ENCODE measurements around the gene SMAP1.

The SMAP1 gene

DNA sequence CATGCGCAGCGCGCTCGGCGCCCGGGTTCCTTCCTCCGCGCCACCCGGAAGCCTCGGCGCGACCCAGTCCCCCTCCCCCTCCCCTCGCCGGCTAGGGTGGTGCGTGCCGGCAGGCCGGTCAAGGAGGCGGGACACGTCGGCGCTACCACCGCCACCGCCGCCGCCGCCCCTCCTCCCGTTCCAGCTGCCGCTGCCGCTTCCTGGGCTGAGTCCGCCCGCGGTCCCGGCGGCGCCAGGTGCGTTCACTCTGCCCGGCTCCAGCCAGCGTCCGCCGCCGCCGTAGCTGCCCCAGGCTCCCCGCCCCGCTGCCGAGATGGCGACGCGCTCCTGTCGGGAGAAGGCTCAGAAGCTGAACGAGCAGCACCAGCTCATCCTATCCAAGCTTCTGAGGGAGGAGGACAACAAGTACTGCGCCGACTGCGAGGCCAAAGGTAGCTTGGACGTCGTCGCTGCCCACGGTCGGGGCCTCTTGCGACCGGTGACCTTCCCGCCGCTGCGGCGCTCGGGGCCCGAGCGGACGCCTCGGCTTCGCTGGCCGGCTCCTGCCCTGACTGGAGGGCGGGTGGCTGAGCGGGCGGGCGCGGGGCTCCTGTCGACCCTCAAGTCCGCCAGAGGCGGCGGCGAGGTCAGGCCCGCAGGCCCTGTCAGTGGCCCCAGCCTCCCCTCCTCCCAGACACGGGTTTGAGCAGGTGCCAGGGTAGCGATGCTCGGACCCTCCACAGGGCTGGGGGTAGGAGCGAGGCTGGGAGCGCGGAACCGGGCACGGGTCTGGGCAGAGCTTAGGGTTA is at the start of gene SMAP1:
TSS of gene SMAP1 (plus strand) at position 173 of the 788 bp plus-strand sequence. CDS start at position 314, 141 bp downstream.
- DNase-seq (ENCODE audit: low read depth, low spot score), result peak; percentile 60

DNA sequence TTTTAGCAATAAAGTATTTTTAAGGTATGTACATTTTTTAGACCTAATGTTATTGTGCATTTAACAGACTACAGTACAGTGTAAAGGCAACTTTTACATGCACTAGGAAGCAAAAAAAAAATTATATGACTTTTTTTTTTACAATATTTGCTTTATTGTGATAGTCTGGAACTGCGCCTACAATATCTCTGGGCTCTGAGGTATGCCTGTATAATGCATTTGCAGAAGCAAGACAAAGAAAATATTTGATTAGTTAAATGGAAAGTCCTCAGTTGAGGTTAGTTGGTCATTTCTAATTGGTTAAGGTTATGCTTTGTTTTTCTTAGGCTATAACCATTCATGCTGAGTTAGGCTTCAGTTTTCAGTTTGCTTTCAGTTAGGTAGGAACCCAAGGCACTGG is 46.9 kb upstream of the SMAP1 start:
- DNase-seq (ENCODE audit: low read depth, low spot score), result no peak

DNA sequence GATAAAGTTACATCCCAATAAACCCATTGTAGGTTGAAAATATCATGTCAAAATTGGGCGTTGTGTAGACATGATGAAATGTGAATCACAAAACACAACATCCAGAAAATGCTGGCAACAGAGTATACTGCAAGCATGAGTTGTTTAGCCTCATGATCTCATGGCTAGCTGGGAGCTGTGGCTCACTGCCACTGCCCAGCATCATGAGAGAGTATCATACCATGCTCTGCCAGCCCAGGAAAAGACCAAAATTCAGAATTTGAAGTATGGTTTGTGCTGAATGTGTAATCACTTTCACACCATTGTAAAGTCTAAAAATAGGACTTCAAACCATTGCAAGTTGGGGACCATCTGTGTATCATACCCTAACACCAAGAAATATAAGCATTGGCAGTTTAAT is 45.2 kb upstream of the SMAP1 start:
- no peak for DNase-seq (ENCODE audit: low read depth, low spot score)

DNA sequence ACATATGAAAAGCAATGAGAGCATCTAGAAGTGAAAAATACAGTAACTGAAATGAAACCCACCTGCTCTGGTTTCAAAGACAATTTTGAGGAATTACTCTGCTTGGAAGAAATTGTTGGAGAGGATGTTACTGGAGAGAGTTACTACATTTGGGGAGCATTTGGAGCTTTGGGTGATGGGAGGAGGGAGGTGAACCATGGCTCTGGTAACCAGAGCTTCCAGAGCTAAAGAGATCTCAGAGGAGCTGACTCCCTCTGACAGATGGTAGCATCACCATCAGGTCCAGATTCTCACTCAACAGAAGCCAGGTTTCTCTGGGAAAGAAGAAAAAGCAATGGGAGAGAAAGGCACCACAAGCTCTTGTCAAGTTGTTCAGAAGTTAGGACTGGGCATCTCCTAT is 42.2 kb upstream of the SMAP1 start:
- no peak for DNase-seq (ENCODE audit: low read depth, low spot score)

DNA sequence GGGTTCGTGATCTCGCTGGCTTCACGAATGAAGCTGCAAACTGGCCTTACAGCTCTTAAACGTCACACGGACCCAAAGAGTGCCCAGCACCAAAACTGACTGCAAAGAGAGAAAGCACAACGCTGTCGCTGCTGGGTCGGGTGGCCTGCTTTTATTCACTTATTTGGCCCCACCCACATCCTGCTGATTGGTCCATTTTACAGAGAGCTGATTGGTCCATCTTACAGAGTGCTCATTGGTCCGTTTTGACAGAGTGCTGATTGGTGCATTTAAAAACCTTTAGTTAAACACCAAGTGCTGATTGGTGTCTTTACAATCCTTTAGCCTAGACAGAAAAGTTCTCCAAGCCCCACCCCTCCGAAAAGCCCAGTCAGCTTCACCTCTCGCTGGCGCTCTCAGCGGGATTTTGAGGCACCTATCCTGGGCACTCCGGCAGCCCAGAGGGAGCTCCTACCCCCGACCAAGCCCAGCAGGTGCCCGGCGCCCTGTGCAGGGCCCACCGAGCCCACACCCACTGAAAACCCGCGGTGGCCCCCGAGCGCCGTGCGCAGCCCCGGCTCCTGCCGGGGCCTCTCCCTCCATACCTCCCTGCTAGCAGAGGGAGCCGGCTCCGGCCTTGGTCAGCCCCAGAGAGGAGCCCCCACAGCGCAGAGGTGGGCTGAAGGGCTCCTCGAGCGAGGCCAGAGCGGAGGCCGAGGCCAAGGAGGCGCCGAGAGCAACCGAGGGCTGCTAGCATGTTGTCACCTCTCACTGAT is 40.0 kb upstream of the SMAP1 start:
- DNase-seq (ENCODE audit: low read depth, low spot score), result no peak

DNA sequence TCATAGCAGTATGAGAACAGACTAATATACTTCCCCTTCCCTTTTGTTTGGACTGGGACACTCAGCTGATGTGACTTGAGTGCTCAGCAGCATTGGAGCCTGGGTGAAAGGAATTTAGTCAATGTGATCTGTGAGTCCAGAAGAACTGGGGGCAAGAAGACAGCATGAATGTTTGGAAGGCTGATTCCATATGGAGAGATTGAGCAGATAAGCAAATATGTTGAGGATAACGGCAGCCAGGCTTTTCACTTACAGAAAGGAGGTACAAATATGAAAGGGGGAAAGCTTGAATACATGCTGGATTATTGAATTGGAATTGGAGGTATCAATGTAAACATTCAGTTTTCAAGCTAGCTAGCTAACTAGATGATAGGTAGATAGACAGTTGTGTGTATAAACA is 37.8 kb upstream of the SMAP1 start:
- DNase-seq (ENCODE audit: low read depth, low spot score), result no peak

DNA sequence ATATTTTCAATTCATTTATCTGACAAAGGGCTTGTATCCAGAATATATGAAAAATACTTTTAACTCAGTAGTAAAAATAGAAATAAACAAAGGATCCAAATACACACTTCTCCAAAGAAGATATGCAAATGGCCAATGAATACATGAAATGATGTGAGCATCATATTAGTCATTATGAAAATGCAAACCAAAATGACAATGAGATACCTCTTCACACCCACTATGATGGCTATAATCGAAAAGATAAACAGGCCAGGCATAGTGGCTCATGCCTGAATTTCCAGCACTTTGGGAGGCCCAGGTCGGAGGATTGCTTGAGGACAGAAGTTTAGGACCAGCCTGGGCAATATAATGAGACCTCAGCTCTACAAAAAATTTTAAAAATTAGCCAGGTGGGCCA is 33.8 kb upstream of the SMAP1 start:
- DNase-seq (ENCODE audit: low read depth, low spot score), result no peak

DNA sequence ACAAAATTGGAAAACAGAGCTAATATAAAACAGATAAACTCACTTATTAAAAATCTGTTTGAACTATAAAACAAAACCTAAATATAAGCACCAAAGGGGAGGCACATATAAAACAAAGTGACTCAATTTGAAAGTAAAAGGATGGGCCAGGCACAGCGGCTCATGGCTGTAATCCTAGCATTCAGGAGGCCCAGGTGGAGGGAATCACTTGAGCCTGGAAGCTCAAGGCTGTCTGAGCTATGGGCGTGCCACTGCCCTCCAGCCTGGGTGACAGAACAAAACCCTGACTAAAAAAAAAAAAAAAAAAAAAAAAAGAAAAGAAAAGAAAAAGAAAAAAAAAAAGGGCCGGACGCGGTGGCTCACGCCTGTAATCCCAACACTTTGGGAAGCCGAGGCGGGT is 31.1 kb upstream of the SMAP1 start:
- no peak for DNase-seq (ENCODE audit: low read depth, low spot score)

DNA sequence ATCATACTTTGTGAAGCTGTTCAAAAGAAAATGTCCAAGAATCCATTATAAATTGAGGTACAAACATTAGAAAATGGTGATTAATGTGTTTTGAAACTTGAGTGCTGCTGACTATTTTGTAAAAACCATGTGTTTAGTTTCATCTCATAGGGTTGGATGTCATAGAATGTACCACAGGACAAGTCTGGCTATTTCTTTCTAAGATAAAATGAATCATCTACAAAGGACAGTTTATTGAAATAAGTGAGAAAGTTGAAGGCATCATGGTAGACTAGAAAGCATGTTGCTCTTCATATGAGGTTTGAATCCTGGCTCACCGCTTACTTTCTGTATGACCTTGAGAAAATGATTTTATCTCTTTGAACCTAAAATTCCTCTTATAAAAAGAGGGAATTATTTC is 29.2 kb upstream of the SMAP1 start:
- no peak for DNase-seq (ENCODE audit: low read depth, low spot score)

DNA sequence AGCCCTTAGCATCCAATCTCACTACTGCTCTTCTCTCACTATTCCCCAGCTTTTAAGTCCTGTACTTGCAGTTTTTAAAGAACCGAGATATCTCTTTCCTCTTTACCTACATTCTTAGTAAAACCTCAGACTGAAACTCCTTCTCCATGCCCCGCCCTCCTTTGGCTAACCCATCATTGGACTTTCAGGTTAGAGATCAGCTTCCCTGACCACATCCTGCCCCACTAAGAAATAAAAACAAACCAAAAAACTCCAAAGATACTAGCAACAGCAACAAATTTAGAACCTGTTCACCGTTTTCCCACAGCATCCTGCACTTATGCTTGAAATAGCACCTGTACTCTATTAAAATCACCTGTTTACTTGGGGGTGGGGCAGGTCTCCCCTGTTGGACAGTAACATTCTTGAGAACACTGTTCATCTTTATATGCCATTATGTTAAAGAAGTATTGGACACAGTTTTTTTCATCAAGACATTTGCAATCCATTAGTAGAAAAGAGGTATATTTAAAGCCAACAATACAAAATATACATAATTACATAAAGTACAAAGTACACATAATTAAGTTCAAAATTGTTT is 16.3 kb upstream of the SMAP1 start:
- DNase-seq (ENCODE audit: low read depth, low spot score), result no peak

DNA sequence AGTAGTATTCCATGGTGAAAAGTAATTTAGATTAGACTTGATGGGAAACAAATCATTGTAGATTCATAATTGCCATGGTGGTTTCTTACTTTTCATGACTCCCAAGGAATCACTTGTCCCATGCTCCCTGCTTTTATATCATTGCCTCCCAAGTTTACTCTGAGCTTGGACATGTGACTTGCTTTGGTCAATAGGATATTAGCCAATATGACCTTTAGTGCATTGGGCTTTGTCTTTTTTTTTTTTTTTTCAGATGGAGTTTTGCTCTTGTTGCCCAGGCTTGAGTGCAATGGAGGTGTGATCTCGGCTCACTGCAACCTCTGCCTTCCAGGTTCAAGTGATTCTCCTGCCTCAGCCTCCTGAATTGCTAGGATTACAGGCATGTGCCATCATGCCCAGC is 15.5 kb upstream of the SMAP1 start:
- no peak for DNase-seq (ENCODE audit: low read depth, low spot score)

DNA sequence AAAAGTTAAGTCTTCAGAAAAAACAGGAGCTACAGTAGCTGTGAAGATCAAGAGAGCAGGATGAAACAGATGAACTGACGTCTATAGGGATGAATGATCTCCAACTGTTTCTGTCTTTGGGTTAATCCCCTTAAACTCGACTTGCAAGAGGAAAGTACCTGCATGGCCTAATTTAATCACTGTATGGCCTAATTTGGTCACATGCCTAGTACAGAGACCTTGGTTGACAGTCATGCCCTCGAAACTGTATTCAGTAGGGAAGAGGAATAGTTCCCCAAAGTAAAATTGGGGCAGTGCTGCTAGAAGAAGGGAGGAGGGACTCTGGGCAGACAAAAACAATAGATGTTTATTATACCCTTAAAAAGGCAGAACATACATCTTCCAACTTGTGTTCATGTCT is 10.0 kb upstream of the SMAP1 start:
- no peak for DNase-seq (ENCODE audit: low read depth, low spot score)

DNA sequence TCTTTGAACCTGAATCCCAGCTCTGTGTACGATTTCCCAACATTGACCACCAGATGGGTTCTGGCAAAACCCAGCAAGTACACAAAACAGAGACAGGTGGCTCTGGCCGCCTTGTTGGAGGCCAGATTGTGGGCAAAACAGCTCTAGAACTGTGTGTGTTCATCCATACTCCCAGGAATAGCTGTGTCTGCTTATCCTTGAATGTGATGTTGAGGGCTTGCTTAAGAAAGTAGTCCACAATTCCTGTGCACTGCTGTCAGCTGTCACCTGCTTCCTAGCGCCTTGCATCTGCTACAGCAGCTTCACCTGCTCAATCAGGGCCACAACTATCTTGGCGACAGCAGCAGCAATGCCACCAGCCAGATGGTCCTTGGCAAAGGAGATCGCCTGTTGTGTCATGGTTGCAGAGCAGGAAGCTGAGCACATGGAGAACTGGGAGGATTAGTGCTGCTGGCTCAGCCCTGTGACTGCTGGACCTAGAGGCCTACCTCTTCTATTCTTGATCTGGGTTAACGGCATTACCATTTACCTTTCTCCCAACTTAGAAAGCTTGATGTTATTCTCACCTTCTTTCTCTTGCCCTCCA is 3.7 kb upstream of the SMAP1 start:
- DNase-seq (ENCODE audit: low read depth, low spot score), result no peak

DNA sequence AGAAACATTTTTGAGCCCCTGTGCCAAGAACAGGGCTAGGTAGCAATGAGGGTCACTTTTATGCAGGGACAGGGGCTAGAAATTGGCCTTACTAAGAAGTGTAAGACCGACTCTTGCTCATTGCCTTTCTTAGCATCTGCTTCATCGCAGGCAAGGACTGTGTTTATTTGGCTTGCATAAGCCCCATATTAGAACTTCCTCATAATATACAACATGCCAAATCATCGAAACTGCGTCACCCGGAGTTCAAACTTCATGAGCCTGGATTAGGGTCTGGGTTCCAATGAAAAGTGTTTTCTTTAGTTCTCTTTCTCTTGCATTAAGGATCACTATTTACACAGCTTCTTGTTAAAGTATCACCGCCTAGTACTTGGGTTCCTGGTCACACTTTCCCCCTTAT is 977 bp upstream of the SMAP1 start:
- no peak for DNase-seq (ENCODE audit: low read depth, low spot score)

DNA sequence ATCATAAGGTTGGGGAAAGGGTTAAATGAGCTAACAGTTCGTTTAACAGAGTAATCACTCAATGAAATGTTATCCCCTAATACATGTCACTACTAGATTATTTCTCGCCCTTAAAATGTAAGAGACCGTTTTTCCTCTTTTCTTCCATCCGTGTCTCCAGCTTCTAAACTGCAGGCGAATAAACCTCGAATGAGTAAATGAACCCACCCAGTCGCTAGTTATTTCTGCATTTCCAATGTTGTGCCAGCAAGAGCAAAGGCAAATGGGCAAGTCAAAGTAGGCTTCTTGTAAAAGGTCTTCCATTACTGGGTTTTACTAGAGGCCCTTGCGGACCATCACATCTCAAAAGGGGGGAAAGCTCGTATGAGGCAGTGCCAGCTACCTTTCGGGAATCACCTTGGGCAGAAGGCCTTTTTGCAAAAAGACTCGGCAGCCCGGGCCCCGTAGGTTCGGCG is 400 bp upstream of the SMAP1 start:
- no peak for DNase-seq (ENCODE audit: low read depth, low spot score)

DNA sequence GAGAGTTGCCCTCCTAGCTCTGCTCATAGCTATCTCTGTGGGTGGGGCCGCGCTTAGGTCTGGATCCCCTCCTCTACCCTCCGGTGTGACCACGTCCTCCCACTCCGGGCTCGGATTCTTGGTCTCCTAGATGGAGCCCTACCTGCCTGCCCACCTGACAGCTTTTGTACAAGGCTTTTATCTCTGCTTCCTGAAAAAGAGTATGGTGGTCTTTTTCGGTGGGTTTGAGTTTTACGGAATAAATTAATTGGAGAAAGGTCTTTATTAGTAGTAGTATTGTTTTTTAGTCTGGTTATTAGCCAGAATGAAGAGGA is 773 bp downstream of the SMAP1 start:
- no peak for DNase-seq (ENCODE audit: low read depth, low spot score)

DNA sequence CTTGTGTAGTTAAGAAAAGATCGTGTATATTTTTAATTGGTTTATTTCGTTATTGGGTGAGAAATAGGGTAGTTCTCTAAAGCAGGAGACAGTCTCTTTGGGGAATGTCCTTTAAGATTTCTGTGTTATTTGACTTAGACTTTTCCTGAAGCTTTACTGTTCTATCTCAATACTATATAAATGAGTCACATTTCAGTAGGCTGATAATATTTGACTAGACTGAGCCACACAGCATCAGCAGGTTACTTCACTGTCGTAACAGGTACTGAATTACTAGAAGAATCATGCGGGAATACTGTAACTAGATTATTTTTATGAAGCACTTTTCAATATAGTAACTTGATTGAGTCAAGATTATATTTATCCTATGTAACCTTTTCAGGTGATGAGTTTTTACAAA is 1.4 kb downstream of the SMAP1 start:
- no peak for DNase-seq (ENCODE audit: low read depth, low spot score)

DNA sequence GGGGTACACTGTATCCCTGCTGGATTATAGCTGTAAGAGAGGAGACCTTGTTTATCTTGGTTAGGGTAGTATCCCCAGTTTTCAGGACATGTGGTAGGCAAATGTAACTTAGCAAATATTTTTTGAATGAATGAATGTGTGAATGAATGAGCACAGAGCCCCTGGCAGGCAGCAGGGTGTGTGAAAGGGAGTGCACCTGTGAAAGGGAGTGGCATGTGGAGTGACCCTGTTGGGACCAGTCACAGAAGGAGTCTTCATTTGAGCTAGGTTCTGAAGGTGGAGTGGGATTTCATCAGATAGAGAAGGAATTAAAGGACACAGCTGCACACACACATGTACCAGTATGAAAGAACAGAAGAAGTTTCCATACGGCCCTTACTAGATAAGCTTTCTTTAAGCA is 4.9 kb downstream of the SMAP1 start:
- DNase-seq (ENCODE audit: low read depth, low spot score), result no peak

DNA sequence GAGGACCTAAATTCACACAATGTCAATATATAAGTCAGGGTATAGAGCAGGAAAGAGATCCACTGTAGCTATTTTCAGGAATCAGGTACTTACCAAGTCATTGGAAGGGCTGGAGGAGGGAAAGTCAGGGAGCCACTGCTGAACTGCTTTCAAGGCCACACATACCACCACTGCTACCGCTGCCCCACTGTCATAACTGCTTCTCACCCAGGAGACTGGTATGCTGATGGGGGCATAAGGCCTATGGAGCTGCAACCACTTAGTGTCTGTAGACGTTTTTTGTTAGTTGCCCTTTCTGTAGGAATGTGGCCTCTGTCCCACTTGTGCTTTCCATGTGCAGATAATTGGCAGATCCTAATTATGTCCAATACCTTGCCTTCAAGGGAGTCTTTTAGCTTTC is 5.4 kb downstream of the SMAP1 start:
- DNase-seq (ENCODE audit: low read depth, low spot score), result no peak

DNA sequence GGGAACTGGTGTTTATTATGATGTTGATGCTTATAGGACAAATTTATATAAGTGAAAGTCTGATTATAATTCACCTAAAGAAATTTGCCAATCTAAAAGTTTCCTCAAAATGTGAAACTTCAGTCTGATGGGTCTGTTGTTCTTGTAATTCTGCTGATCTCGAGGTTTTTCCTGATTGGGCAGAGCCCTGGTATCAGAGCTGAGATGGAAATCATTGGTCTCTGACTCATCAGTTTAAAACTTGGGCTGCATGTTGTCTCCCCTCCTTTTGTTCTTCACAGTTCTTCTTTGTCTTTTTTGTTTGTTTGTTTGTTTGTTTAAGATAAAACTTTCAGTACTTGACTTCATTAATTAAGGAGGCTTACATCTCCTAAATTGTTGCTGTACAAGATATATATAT is 5.9 kb downstream of the SMAP1 start:
- no peak for DNase-seq (ENCODE audit: low read depth, low spot score)

DNA sequence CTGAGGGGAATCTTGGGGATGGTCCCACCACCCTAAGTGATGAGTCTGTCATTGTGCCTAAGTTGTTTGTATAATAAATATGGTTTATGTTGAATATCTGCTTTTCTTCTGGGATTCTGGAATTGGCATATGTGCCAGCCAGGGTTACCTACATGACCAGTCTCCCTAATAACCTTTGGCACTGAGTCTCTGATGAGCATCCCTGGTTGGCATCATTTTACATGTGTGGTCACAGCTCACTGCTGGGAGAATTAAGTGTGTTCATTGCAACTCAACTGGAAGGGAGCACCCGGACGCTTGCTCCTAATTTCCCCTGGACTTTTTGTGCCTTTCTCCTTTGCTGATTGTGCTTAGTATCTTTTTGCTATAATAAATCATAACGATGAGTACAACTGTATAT is 8.1 kb downstream of the SMAP1 start:
- DNase-seq (ENCODE audit: low read depth, low spot score), result no peak

DNA sequence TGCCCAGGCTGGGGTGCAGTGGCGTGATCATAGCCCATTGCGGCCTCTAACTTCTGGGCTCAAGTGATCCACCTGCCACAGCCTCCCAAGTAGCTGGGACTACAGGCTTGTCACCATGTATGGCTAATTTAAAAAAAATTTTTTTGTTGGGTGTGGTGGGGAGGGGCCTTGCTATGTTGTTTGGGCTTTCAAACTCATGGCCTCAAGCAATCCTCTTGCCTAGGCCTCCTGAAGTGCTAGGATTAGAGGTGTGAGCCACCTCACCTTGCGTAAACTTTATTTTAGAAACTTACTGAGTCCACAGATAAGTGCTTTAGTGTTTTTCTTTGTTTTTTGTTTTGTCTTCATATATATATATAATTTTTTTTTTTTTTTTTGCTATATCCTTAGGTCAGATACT is 9.1 kb downstream of the SMAP1 start:
- no peak for DNase-seq (ENCODE audit: low read depth, low spot score)

DNA sequence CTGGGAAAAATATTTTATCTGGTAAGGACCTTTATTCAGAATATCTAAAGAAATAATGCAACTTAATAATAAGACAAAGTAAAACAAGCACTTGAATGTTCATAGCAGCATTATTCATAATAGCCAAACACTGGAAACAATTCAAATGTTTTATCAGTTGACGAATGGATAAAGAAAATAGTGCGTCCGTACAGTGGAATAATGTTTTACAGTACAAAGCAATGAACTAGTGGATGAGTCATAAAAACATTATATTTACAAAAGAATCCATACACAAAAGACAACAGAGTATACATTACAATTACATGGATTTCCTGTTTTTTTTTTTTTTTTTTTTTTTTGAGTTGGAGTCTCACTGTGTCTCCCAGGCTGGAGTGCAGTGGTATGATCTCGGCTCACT is 12.7 kb downstream of the SMAP1 start:
- DNase-seq (ENCODE audit: low read depth, low spot score), result no peak

All from brain pericyte (primary cell).